Stimulated activated CD4-positive, alpha-beta T cell treated with anti-CD3 and anti-CD28 coated beads, Interleukin-4, amount 100 ng/mL, for 4 hours (primary cell): ENCODE results near the gene CASP10.
"Not testable (repeated sequence)": the region's sequence is repeated elsewhere in the genome, so short reads cannot be mapped to it uniquely, and the experiment has no call there.

Experiments used
- DNase-seq, 2 experiments: peaks; one replicate each; pipeline ENCODE4 v3.0.0-alpha.2; 2020

CASP10 gene

GRCh38 chr2:201235860-201236811, 53.2 kb downstream of the CASP10 start:
- peak in 1 of 2 experiments; percentile 32 for DNase-seq

- DNase-seq: no peak
Measured at GRCh38 chr2:201237486-201238123, 54.7 kb downstream of the CASP10 start.

GRCh38 chr2:201239167-201239935, 56.4 kb downstream of the CASP10 start:
- DNase-seq: not testable (repeated sequence)

- no peak for DNase-seq
Measured at GRCh38 chr2:201242571-201243277, 59.8 kb downstream of the CASP10 start.

- DNase-seq: no peak
Measured at GRCh38 chr2:201244829-201245228, 61.9 kb downstream of the CASP10 start.

- DNase-seq: no peak
Measured at GRCh38 chr2:201246280-201246679, 63.3 kb downstream of the CASP10 start.

- no peak for DNase-seq
Measured at GRCh38 chr2:201248288-201248844, 65.4 kb downstream of the CASP10 start.

GRCh38 chr2:201249889-201250288, 66.9 kb downstream of the CASP10 start:
- no peak for DNase-seq

- DNase-seq: no peak
Measured at GRCh38 chr2:201250741-201251140, 67.8 kb downstream of the CASP10 start.

- DNase-seq: no peak
Measured at GRCh38 chr2:201254081-201254730, 71.3 kb downstream of the CASP10 start.

GRCh38 chr2:201255408-201256033, 72.6 kb downstream of the CASP10 start:
- DNase-seq: no peak

- DNase-seq: no peak
Measured at GRCh38 chr2:201256082-201256481, 73.1 kb downstream of the CASP10 start.

GRCh38 chr2:201257381-201257955, 74.5 kb downstream of the CASP10 start:
- DNase-seq: peak in 1 of 2 experiments; percentile 41

GRCh38 chr2:201257956-201258665, 75.2 kb downstream of the CASP10 start:
- DNase-seq: peak; percentile 67 to 84

GRCh38 chr2:201258666-201259615, 76.0 kb downstream of the CASP10 start:
- DNase-seq: no peak

GRCh38 chr2:201260302-201260800, 77.4 kb downstream of the CASP10 start, which contains the start of gene CASP8:
TSS of gene CASP8 (plus strand) at chr2:201260536. CDS start at chr2:201266487, 5,951 bp downstream.
- DNase-seq: peak in 1 of 2 experiments; percentile 64

GRCh38 chr2:201261471-201261870, 78.5 kb downstream of the CASP10 start:
- DNase-seq: peak in 1 of 2 experiments; percentile 31

- DNase-seq: no peak
Measured at GRCh38 chr2:201261906-201262305, 79.0 kb downstream of the CASP10 start.
